KOPT-K1 (cell line): ENCODE results near the gene NDUFS1.
"Not testable (repeated sequence)": the region's sequence is repeated elsewhere in the genome, so short reads cannot be mapped to it uniquely, and the experiment has no call there.

Experiments
- H3K27ac ChIP-seq: fragments of 200-600 bp; sonication (generic); 2 replicates; pipeline ENCODE4 v1.5.1; 2016; ENCODE audit warnings: antibody characterized with exemption, mild to moderate bottlenecking, low read depth, low read length; ENCODE audit not compliant: poor library complexity, severe bottlenecking
- H3K36me3 ChIP-seq: fragments of 200-600 bp; sonication (generic); 2 replicates; pipeline ENCODE4 v1.5.1; 2017; ENCODE audit warnings: antibody characterized with exemption, mild to moderate bottlenecking, low read length, moderate library complexity; ENCODE audit not compliant: insufficient read depth
- H3K9me3 ChIP-seq: fragments of 200-600 bp; sonication (generic); 2 replicates; pipeline ENCODE4 v1.5.1; 2017; ENCODE audit warnings: antibody characterized with exemption, low read length, mild to moderate bottlenecking; ENCODE audit not compliant: insufficient read depth, poor library complexity, severe bottlenecking

Gene NDUFS1

GRCh38 chr2:206176121-206176520, 16.9 kb upstream of the NDUFS1 start:
- H3K36me3 ChIP-seq: no peaks in the 10 kb centered on the region
- no peaks in the 10 kb centered on the region for H3K9me3 ChIP-seq
- H3K27ac ChIP-seq: no peak overlapping the region

GRCh38 chr2:206173147-206173546, 13.9 kb upstream of the NDUFS1 start:
- Histone ChIP-seq H3K36me3 (peaks cover 3% of the 10 kb centered on the region; the same call in 1 of the 2 replicates), H3K27ac (no peak overlapping the region), H3K9me3 (no peaks in the 10 kb centered on the region)

GRCh38 chr2:206171624-206172397, 12.6 kb upstream of the NDUFS1 start:
- H3K27ac ChIP-seq, H3K9me3 ChIP-seq: not testable (repeated sequence)
- peaks cover 13% of the 10 kb centered on the region; the same call in 1 of the 2 replicates for H3K36me3 ChIP-seq

- not testable (repeated sequence) for H3K9me3 ChIP-seq, H3K27ac ChIP-seq
- H3K36me3 ChIP-seq: peaks cover 47% of the 10 kb centered on the region
Measured at GRCh38 chr2:206168230-206168629, 9.0 kb upstream of the NDUFS1 start.

GRCh38 chr2:206164261-206164862, 5.1 kb upstream of the NDUFS1 start:
- H3K36me3 ChIP-seq: peaks cover 76% of the 10 kb centered on the region
- H3K27ac ChIP-seq: no peak overlapping the region
- peaks cover 6% of the 10 kb centered on the region for H3K9me3 ChIP-seq

- no peak overlapping the region for H3K27ac ChIP-seq
Measured at GRCh38 chr2:206163251-206163880, 4.1 kb upstream of the NDUFS1 start.

GRCh38 chr2:206162401-206162800, 3.2 kb upstream of the NDUFS1 start:
- H3K36me3 ChIP-seq: peaks cover 66% of the 10 kb centered on the region
- H3K27ac ChIP-seq, H3K9me3 ChIP-seq: not testable (repeated sequence)

More at GRCh38 chr2:206163251-206163880, 4.1 kb upstream of the NDUFS1 start:
- peaks cover 75% of the 10 kb centered on the region for H3K36me3 ChIP-seq
- H3K9me3 ChIP-seq: peaks cover 6% of the 10 kb centered on the region

GRCh38 chr2:206160807-206161179, 1.5 kb upstream of the NDUFS1 start:
- Histone ChIP-seq H3K36me3 (peaks cover 60% of the 10 kb centered on the region), H3K9me3 (no peaks in the 10 kb centered on the region), H3K27ac (peak overlapping the region; percentile 79)

- Histone ChIP-seq H3K27ac (peak overlapping the region; percentile 79), H3K36me3 (peaks cover 56% of the 10 kb centered on the region), H3K9me3 (no peaks in the 10 kb centered on the region)
Measured at GRCh38 chr2:206160125-206160806, 1.0 kb upstream of the NDUFS1 start.

GRCh38 chr2:206158563-206159345, 490 bp downstream of the NDUFS1 start:
- Histone ChIP-seq H3K9me3 (no peaks in the 10 kb centered on the region), H3K36me3 (peaks cover 44% of the 10 kb centered on the region), H3K27ac (peak overlapping the region; percentile 79)

- not testable (repeated sequence) for H3K9me3 ChIP-seq, H3K27ac ChIP-seq
- peaks cover 41% of the 10 kb centered on the region for H3K36me3 ChIP-seq
Measured at GRCh38 chr2:206157014-206157413, 2.2 kb downstream of the NDUFS1 start.

- H3K27ac ChIP-seq: no peak overlapping the region
- H3K36me3 ChIP-seq: peaks cover 52% of the 10 kb centered on the region
- H3K9me3 ChIP-seq: no peaks in the 10 kb centered on the region
Measured at GRCh38 chr2:206154197-206154596, 5.0 kb downstream of the NDUFS1 start.

- H3K27ac ChIP-seq: no peak overlapping the region
- H3K9me3 ChIP-seq: no peaks in the 10 kb centered on the region
- peaks cover 83% of the 10 kb centered on the region for H3K36me3 ChIP-seq
Measured at GRCh38 chr2:206150631-206151030, 8.6 kb downstream of the NDUFS1 start.

GRCh38 chr2:206150168-206150567, 9.1 kb downstream of the NDUFS1 start:
- no peak overlapping the region for H3K27ac ChIP-seq
- no peaks in the 10 kb centered on the region for H3K9me3 ChIP-seq
- H3K36me3 ChIP-seq: peaks cover 85% of the 10 kb centered on the region
